Adrenal gland (tissue), 12 donors: ENCODE data around the gene RUBCN. TPM values are rescaled to one million over a fixed set of nuclear protein-coding genes. Genes with fewer than 3 reads are reported as not detected.
"Not testable (repeated sequence)": the region's sequence is repeated elsewhere in the genome, so short reads cannot be mapped to it uniquely, and the experiment has no call there.

ENCODE experiments used
- DNase-seq, 7 donors: peaks; one replicate each; pipeline ENCODE4 v3.0.0-alpha.2; 2019 to 2020
- H3K27ac ChIP-seq, 5 donors: fragments of 200-600 bp; sonication (generic) in 4 of 5; 1 replicate in 3 of 5; 2 replicates in 2 of 5; pipeline versions ENCODE4 v1.5.1 to v1.8.0; 2016 to 2020; ENCODE audit warnings: mild to moderate bottlenecking in 1 of 5
- H3K27me3 ChIP-seq: fragments of 200-600 bp; 2 replicates; pipeline ENCODE4 v1.8.0; 2021
- H3K36me3 ChIP-seq, 2 donors: fragments of 200-600 bp; replicated peaks in 1 of 2; 1 replicate in 1 of 2; 2 replicates in 1 of 2; pipeline versions ENCODE4 v1.5.1 to v1.8.0; 2018 to 2022
- H3K4me1 ChIP-seq, 2 donors: fragments of 200-600 bp; replicated peaks in 1 of 2; 1 replicate in 1 of 2; 2 replicates in 1 of 2; pipeline versions ENCODE4 v1.5.1 to v1.8.0; 2018 to 2021
- H3K4me3 ChIP-seq, 4 donors: fragments of 200-600 bp; sonication (generic) in 3 of 4; one replicate each; pipeline ENCODE4 v1.5.1; 2016 to 2018
- H3K9me3 ChIP-seq, 3 donors: fragments of 200-600 bp; sonication (generic) in 1 of 3; replicated peaks in 1 of 3; 1 replicate in 2 of 3; 2 replicates in 1 of 3; pipeline versions ENCODE4 v1.5.1 to v1.8.0; 2016 to 2021
- CTCF ChIP-seq, 6 experiments: fragments of 450-650 bp in 4 of 6; fragments of 200-600 bp in 2 of 6; sonication (generic) in 1 of 6; IDR thresholded peaks; 1 replicate in 5 of 6; 2 replicates in 1 of 6; pipeline versions ENCODE4 v1.5.1 to v1.8.0; 2016 to 2021; ENCODE audit warnings: antibody characterized with exemption in 6 of 6, mild to moderate bottlenecking in 2 of 6, moderate library complexity in 1 of 6
- POLR2A ChIP-seq, 2 donors: fragments of 450-650 bp; IDR thresholded peaks; one replicate each; pipeline ENCODE4 v1.6.1; 2017; ENCODE audit warnings: antibody characterized with exemption in 2 of 2, mild to moderate bottlenecking in 2 of 2, moderate library complexity in 1 of 2
- WGBS, 4 donors: extraction: QIAGEN DNeasy Blood & Tissue Kit in 2 of 4; methylation state at CpG; one replicate each; pipeline versions ENCODE4 v1.1.5 to v1.1.7; 2013 to 2017; 5-methylcytosine and 5-hydroxymethylcytosine counted together
- intact Hi-C, 2 donors: fragments of 100-400 bp; cut with DNase I; formaldehyde crosslinking; loops; one replicate each; pipeline versions ENCODE4 v1.14.1 to v1.15.0; 2022 to 2023
- polyA plus RNA-seq, 3 donors: library from polyadenylated mRNA; stranded (reverse); fragments of 200-250 nt in 2 of 3; fragments of 350-450 nt in 1 of 3; fragmentation: Illumina TruSeq in 1 of 3; extraction: RNeasy Lipid Tissue Mini Kit (QIAGEN cat#74804) in 1 of 3; gene quantifications; one replicate each; pipeline ENCODE4 v1.2.3, GENCODE V29; 2013 to 2014
- total RNA-seq, 9 donors: library from RNA; depleted of rRNA in 4 of 9; stranded (reverse); fragments of >200 nt in 4 of 9; fragments of 120-200 nt in 1 of 9; fragmentation: NEBNext Ultra II Directional in 1 of 9; extraction: Animal tissue kit (Norgen Biotek cat#: 25700) in 1 of 9; gene quantifications; one replicate each; pipeline versions ENCODE4 v1.1.0 to v1.2.4, GENCODE V29; 2013 to 2023
- donor health status: healthy with polysubstance abuse.
- donor health status: Bipolar disorder and iron deficiency.
- donor health status: DM: yes; HTN: yes; CAD: no.
- donor health status: DM: no; HTN: no; CAD: no.
- donor health status: DM: no; HTN: no; CAD: no.
- donor health status: DM: yes; HTN: yes; CAD: no.

The RUBCN gene
- total and polyA plus RNA-seq, 12 donors, result 7.7 to 43.8 (median 21.3) TPM

- H3K9me3 ChIP-seq, result no peaks in the 10 kb centered on the region
- peak in 3 of 7 donors; percentile 29 to 64 (median 32) for DNase-seq
- 0 to 1% (median 1%) methylated on average over 14 to 17 of the region's 17 CpGs for WGBS, 4 donors
- H3K4me3 ChIP-seq, result peak overlapping the region in 3 of 4 donors; percentile 31 to 90 (median 73)
- peak overlapping the region; percentile 71 to 92 (median 82) for H3K27ac ChIP-seq
- TF ChIP-seq POLR2A (IDR thresholded peaks at IDR 0.05) (no peak), CTCF (IDR thresholded peaks at IDR 0.05) (no peak)
- peaks cover 0 to 18% of the 10 kb centered on the region in 2 donors for H3K4me1 ChIP-seq
- H3K27me3 ChIP-seq, result no peaks in the 10 kb centered on the region
- intact Hi-C loops, result no loop called here
- H3K36me3 ChIP-seq, result no peaks in the 10 kb centered on the region
These were observed 654 bp downstream of the RUBCN start for GRCh38 chr3:197736010-197736490.

DNA sequence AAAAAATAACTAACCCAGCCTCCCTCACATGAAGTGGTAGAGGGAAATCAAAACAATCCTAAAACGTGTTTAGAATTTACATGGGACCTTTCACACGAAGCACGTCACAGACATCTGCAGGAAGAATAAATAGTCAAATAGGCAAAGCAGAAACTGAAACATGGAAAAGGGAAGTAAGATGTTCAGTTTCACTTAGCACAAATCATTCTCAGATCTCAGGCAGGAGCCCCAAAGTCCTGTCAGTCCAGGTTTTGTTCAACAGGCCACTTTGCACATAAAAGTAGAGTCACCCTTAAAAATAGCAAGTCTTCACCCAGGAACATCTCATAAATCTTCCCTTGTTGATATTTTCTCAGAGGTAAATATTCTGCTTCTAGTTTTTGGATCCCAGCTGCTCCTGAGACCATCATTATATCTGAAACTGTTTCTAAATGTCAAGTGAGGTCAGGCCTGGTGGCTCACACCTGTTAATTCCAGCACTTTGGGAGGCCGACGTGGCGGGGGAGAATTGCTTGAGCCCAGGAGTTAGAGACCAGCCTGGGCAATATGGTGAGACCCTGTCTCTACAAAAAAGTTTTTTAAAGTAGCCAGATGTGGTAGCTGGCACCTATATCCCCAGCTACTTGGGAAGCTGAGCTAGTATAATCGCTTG, 1.9 kb downstream of the RUBCN start:
- Histone ChIP-seq H3K4me3 (no peak overlapping the region), H3K27ac (peak overlapping the region in 2 of 5 donors; percentile 20 to 47), H3K4me1 (peaks cover 0 to 18% of the 10 kb centered on the region in 2 donors), H3K9me3 (no peaks in the 10 kb centered on the region), H3K27me3 (no peaks in the 10 kb centered on the region), H3K36me3 (no peaks in the 10 kb centered on the region)
- no peak for DNase-seq
- intact Hi-C loops, result no loop called here
- WGBS, 4 donors, result 75 to 87% (median 83%) methylated on average over 7 of the region's 7 CpGs
- no peak for TF ChIP-seq CTCF (IDR thresholded peaks at IDR 0.05)
- TF ChIP-seq POLR2A (IDR thresholded peaks at IDR 0.05), result no peak

- Histone ChIP-seq H3K9me3 (no peaks in the 10 kb centered on the region), H3K27ac (no peak overlapping the region), H3K27me3 (no peaks in the 10 kb centered on the region), H3K4me1 (peaks cover 0 to 18% of the 10 kb centered on the region in 2 donors), H3K4me3 (no peak overlapping the region), H3K36me3 (no peaks in the 10 kb centered on the region)
- no peak for DNase-seq
- intact Hi-C loops, result no loop called here
- no peak for TF ChIP-seq CTCF (IDR thresholded peaks at IDR 0.05)
- no peak for TF ChIP-seq POLR2A (IDR thresholded peaks at IDR 0.05)
- WGBS, 4 donors, result 87 to 93% (median 92%) methylated on average over 4 of the region's 4 CpGs
These were observed 3.7 kb downstream of the RUBCN start for GRCh38 chr3:197733042-197733441.

- peaks cover 0 to 12% of the 10 kb centered on the region in 2 donors for H3K4me1 ChIP-seq
- H3K27me3 ChIP-seq, intact Hi-C loops, DNase-seq, H3K36me3 ChIP-seq, H3K4me3 ChIP-seq, H3K27ac ChIP-seq, H3K9me3 ChIP-seq: not testable (repeated sequence)
- 90 to 96% (median 94%) methylated on average over 8 to 26 of the region's 27 CpGs for WGBS, 4 donors
These were observed 5.2 kb downstream of the RUBCN start for GRCh38 chr3:197731483-197731882.

GRCh38 chr3:197730770-197731169, 5.9 kb downstream of the RUBCN start:
- DNase-seq, H3K4me3 ChIP-seq, intact Hi-C loops, H3K27me3 ChIP-seq, H3K9me3 ChIP-seq, H3K36me3 ChIP-seq, H3K27ac ChIP-seq: not testable (repeated sequence)
- peaks cover 0 to 11% of the 10 kb centered on the region in 2 donors for H3K4me1 ChIP-seq
- 92 to 100% (median 96%) methylated on average over 2 to 5 of the region's 5 CpGs for WGBS, 4 donors
